Activated B cell treated with CpG ODN at 0.5 μM for 24 hours (primary cell): ENCODE data around the gene ENAH. TPM values are rescaled to one million over a fixed set of nuclear protein-coding genes. Genes with fewer than 3 reads are reported as not detected.

Experiments used
- ATAC-seq: fragments of 200-7000 bp; cut with Tn5 transposase; one replicate; pipeline ENCODE4 v1.10.0; 2021; ENCODE audit warnings: low read depth, mild to moderate bottlenecking, moderate library complexity
- CTCF ChIA-PET: fragments of 350-600 bp; sonication (Branson Sonifier 250); formaldehyde crosslinking; loops from one replicate; lab custom pipeline; 2021; ENCODE audit warnings: antibody characterized with exemption; lab: Charles Lee
- POLR2A ChIA-PET: fragments of 350-600 bp; sonication (Branson Sonifier 250); formaldehyde crosslinking; loops from one replicate; lab custom pipeline; 2021; ENCODE audit warnings: antibody characterized with exemption; lab: Charles Lee
- DNase-seq: peaks from one replicate; pipeline ENCODE4 v3.0.0; 2022
- H3K27ac Mint-ChIP-seq: one replicate; pipeline ENCODE4 v1.8.0; 2020; ENCODE audit warnings: mixed read lengths
- H3K27me3 Mint-ChIP-seq: one replicate; pipeline ENCODE4 v1.8.0; 2021; ENCODE audit warnings: mixed read lengths
- H3K36me3 Mint-ChIP-seq: one replicate; pipeline ENCODE4 v1.8.0; 2021; ENCODE audit warnings: low read depth, mixed read lengths
- H3K4me1 Mint-ChIP-seq: one replicate; pipeline ENCODE4 v1.8.0; 2021; ENCODE audit warnings: mixed read lengths
- H3K4me3 Mint-ChIP-seq: one replicate; pipeline ENCODE4 v1.8.0; 2020; ENCODE audit warnings: mild to moderate bottlenecking, mixed read lengths
- H3K9me3 Mint-ChIP-seq: one replicate; pipeline ENCODE4 v1.8.0; 2020; ENCODE audit warnings: mixed read lengths
- CTCF ChIP-seq: fragments of 200-600 bp; IDR thresholded peaks from one replicate; pipeline ENCODE4 v1.8.0; 2022; ENCODE audit warnings: antibody characterized with exemption, mild to moderate bottlenecking
- intact Hi-C: fragments of 100-400 bp; cut with micrococcal nuclease; formaldehyde crosslinking; loops from one replicate; pipeline ENCODE4 v1.15.1; 2024
- total RNA-seq: library from RNA; stranded (reverse); gene quantifications from 2 replicates; pipeline ENCODE4 v1.2.3, GENCODE V29; 2022

ENAH gene
- total RNA-seq, 1 donor from 2014 or later: 1.2 TPM

- DNase-seq (no peak), ATAC-seq (no peak)
- no peak for TF ChIP-seq CTCF
- H3K27ac Mint-ChIP-seq: no peak overlapping the region
- H3K36me3 Mint-ChIP-seq: no peaks in the 10 kb centered on the region
- intact Hi-C loops: loop anchor here (10.0 kb wide), 1 partner anchor 135 kb away; no protein-coding TSS in a partner anchor
- H3K4me3 Mint-ChIP-seq: no peak overlapping the region
- POLR2A ChIA-PET: interaction anchor here (0.8 kb wide), 1 partner anchor 613 kb away, joined by 7 read pairs; the partner anchor contains the start of gene H3-3A
- no peaks in the 10 kb centered on the region for H3K27me3 Mint-ChIP-seq
- CTCF ChIA-PET: no interaction called here
- no peaks in the 10 kb centered on the region for H3K9me3 Mint-ChIP-seq
- H3K4me1 Mint-ChIP-seq: peaks cover 18% of the 10 kb centered on the region
Measured at GRCh38 chr1:225449774-225450173, 203.1 kb downstream of the ENAH start.

DNA sequence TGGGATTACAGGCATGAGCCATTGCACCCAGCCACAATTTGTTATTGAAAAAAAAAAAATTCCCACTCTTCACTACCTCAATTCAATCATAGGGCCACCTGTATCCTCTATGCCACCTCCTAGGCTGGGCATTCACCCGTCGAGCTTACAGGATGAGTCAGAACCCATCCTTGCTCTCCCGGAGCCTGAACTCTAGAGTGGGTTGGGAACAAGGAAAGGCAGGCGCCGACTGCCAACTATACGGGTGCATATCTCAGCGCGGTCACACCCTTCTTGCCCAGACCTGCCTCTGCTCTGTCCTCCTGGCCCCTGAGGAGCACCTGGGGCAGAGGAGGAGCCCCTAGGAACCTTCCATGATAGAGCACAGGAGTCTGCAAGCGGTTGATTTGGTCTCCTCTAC is 203.7 kb downstream of the ENAH start:
- intact Hi-C loops: loop anchor here (10.0 kb wide), 1 partner anchor 134 kb away; no protein-coding TSS in a partner anchor
- no peak for TF ChIP-seq CTCF
- no peaks in the 10 kb centered on the region for H3K36me3 Mint-ChIP-seq
- ChIA-PET POLR2A (interaction anchor here (0.8 to 1.1 kb wide), 2 partner anchors 11 to 613 kb away, joined by 3 to 7 read pairs; partner anchors contain the start of gene H3-3A), CTCF (no interaction called here)
- no peak overlapping the region for H3K4me3 Mint-ChIP-seq
- H3K27ac Mint-ChIP-seq: no peak overlapping the region
- ATAC-seq (no peak), DNase-seq (no peak)
- H3K27me3 Mint-ChIP-seq: no peaks in the 10 kb centered on the region
- no peaks in the 10 kb centered on the region for H3K9me3 Mint-ChIP-seq
- H3K4me1 Mint-ChIP-seq: peaks cover 21% of the 10 kb centered on the region

GRCh38 chr1:225448146-225448805 is 204.6 kb downstream of the ENAH start:
- TF ChIP-seq CTCF: no peak
- H3K36me3 Mint-ChIP-seq: no peaks in the 10 kb centered on the region
- ChIA-PET POLR2A (interaction anchor here (1.1 kb wide), 1 partner anchor 12 kb away, joined by 3 read pairs; no protein-coding TSS in a partner anchor), CTCF (no interaction called here)
- ATAC-seq: no peak
- H3K4me3 Mint-ChIP-seq: no peak overlapping the region
- H3K27me3 Mint-ChIP-seq: no peaks in the 10 kb centered on the region
- intact Hi-C loops: loop anchor here (10.0 kb wide), 1 partner anchor 133 kb away; no protein-coding TSS in a partner anchor
- H3K9me3 Mint-ChIP-seq: no peaks in the 10 kb centered on the region
- H3K4me1 Mint-ChIP-seq: peaks cover 30% of the 10 kb centered on the region
- no peak for DNase-seq
- H3K27ac Mint-ChIP-seq: no peak overlapping the region

DNA sequence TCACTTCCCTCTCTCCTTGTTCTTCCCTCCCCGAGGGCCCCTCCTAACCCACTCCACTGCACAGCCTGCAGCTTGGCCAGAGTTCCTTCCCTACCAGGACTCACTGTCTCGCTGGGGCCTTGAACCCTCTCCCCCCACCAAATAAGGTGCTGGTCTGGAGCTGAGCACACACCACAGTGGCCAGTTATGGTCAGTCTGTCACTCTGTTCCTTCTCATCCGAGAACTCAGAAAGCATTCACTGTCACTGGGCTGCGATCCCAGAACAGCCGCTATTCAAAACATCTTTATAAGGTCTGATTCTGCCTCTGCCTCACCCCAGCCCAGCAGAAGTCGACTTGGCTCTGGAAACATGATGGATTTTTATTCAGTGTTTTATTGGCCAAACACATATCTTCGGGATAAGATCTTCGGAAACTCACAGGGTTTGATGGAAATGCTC is 205.3 kb downstream of the ENAH start:
- intact Hi-C loops: loop anchor here (10.0 kb wide), 1 partner anchor 133 kb away; no protein-coding TSS in a partner anchor
- no peak for TF ChIP-seq CTCF
- no peaks in the 10 kb centered on the region for H3K36me3 Mint-ChIP-seq
- CTCF ChIA-PET: no interaction called here
- H3K9me3 Mint-ChIP-seq: no peaks in the 10 kb centered on the region
- H3K27ac Mint-ChIP-seq: no peak overlapping the region
- POLR2A ChIA-PET: no interaction called here
- ATAC-seq (no peak), DNase-seq (no peak)
- H3K27me3 Mint-ChIP-seq: no peaks in the 10 kb centered on the region
- H3K4me1 Mint-ChIP-seq: peaks cover 36% of the 10 kb centered on the region
- no peak overlapping the region for H3K4me3 Mint-ChIP-seq

- ChIA-PET CTCF (no interaction called here), POLR2A (interaction anchor here (4.3 kb wide), 1 partner anchor 19 kb away, joined by 113 read pairs; the partner anchor contains the start of gene LBR)
- no peaks in the 10 kb centered on the region for H3K27me3 Mint-ChIP-seq
- intact Hi-C loops: loop anchor here (10.0 kb wide), 1 partner anchor 132 kb away; no protein-coding TSS in a partner anchor
- no peak for DNase-seq
- no peaks in the 10 kb centered on the region for H3K36me3 Mint-ChIP-seq
- no peak overlapping the region for H3K4me3 Mint-ChIP-seq
- H3K27ac Mint-ChIP-seq: no peak overlapping the region
- no peak for TF ChIP-seq CTCF
- H3K4me1 Mint-ChIP-seq: peaks cover 41% of the 10 kb centered on the region
- no peak for ATAC-seq
- H3K9me3 Mint-ChIP-seq: no peaks in the 10 kb centered on the region
Measured at GRCh38 chr1:225446981-225447615, 205.8 kb downstream of the ENAH start.
